Type B pancreatic cell (in vitro differentiated cells): ENCODE measurements around the gene PALD1. TPM values are rescaled to one million over a fixed set of nuclear protein-coding genes. Genes with fewer than 3 reads are reported as not detected.

Experiments
- DNase-seq: peaks from one replicate; pipeline ENCODE4 v3.0.0; 2021; ENCODE audit warnings: mixed read lengths; ENCODE audit not compliant: unreplicated experiment; ENCODE audit errors: extremely low spot score
- H3K27ac Mint-ChIP-seq: 2 replicates; pipeline ENCODE4 v1.8.0; 2021; ENCODE audit warnings: mild to moderate bottlenecking, mixed read lengths
- H3K27me3 Mint-ChIP-seq: 2 replicates; pipeline ENCODE4 v1.8.0; 2021; ENCODE audit warnings: mixed read lengths
- H3K36me3 Mint-ChIP-seq: 2 replicates; pipeline ENCODE4 v1.8.0; 2021; ENCODE audit warnings: mixed read lengths
- H3K4me1 Mint-ChIP-seq: one replicate; pipeline ENCODE4 v1.8.0; 2021; ENCODE audit warnings: mixed read lengths; ENCODE audit not compliant: unreplicated experiment
- H3K4me3 Mint-ChIP-seq: 2 replicates; pipeline ENCODE4 v1.8.0; 2021; ENCODE audit warnings: mild to moderate bottlenecking, mixed read lengths
- H3K9me3 Mint-ChIP-seq: 2 replicates; pipeline ENCODE4 v1.8.0; 2021; ENCODE audit warnings: mixed read lengths
- total RNA-seq: library from RNA; stranded (reverse); gene quantifications from 2 replicates; pipeline ENCODE4 v1.2.1, GENCODE V29; 2021; ENCODE audit warnings: low replicate concordance
- TF ChIP-seq, protein P1 (sequence below): fragments of 200-600 bp; sonication (generic); conservative IDR thresholded peaks from 2 replicates; pipeline ENCODE4 v1.5.0; 2021; ENCODE audit warnings: antibody characterized with exemption, mild to moderate bottlenecking

PALD1 gene
- total RNA-seq, 1 donor from 2014 or later: 9.6 TPM

DNA sequence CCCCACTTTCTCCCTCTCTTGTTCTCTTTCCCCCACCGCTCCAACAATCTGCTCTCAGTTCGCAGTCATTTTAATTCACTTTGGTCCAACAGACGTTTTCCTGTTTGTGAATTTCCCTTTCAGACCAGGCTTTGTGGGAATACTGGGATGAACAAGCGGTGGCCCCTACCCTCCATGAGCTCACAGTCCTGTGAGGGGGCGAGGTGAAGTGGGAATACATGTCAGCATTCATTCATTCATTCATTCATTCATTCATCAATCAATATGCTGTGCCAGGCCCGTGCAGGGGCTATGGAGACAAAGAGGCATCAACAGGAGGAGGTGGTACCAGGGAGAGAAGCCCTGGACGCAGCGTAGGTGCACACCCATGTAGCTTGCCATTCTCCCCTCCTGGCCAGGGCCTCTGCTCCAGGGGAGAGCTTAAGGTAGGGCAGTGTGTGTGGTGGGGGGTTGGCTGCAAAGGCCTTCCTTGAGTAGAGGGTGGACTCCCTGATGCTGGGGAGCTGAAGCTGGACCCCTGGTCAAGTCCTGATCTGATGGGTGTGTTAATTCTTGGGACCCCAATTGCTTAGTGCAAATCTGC is 107.9 kb downstream of the PALD1 start:
- Mint-ChIP-seq H3K4me3 (no peak overlapping the region), H3K9me3 (no peaks in the 10 kb centered on the region), H3K4me1 (peaks cover 16% of the 10 kb centered on the region), H3K27me3 (no peaks in the 10 kb centered on the region), H3K27ac (no peak overlapping the region), H3K36me3 (no peaks in the 10 kb centered on the region)
- TF ChIP-seq, protein P1, sequence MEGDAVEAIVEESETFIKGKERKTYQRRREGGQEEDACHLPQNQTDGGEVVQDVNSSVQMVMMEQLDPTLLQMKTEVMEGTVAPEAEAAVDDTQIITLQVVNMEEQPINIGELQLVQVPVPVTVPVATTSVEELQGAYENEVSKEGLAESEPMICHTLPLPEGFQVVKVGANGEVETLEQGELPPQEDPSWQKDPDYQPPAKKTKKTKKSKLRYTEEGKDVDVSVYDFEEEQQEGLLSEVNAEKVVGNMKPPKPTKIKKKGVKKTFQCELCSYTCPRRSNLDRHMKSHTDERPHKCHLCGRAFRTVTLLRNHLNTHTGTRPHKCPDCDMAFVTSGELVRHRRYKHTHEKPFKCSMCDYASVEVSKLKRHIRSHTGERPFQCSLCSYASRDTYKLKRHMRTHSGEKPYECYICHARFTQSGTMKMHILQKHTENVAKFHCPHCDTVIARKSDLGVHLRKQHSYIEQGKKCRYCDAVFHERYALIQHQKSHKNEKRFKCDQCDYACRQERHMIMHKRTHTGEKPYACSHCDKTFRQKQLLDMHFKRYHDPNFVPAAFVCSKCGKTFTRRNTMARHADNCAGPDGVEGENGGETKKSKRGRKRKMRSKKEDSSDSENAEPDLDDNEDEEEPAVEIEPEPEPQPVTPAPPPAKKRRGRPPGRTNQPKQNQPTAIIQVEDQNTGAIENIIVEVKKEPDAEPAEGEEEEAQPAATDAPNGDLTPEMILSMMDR: no peak
- no peak for DNase-seq

- Mint-ChIP-seq H3K27ac (no peak overlapping the region), H3K36me3 (no peaks in the 10 kb centered on the region), H3K4me3 (no peak overlapping the region), H3K4me1 (peaks cover 16% of the 10 kb centered on the region), H3K9me3 (no peaks in the 10 kb centered on the region), H3K27me3 (peaks cover 3% of the 10 kb centered on the region)
- TF ChIP-seq, protein P1: no peak
- DNase-seq: no peak
These were observed 108.6 kb downstream of the PALD1 start for GRCh38 chr10:70587045-70587658.

GRCh38 chr10:70588255-70588654 is 109.7 kb downstream of the PALD1 start:
- no peak overlapping the region for H3K4me3 Mint-ChIP-seq
- peaks cover 8% of the 10 kb centered on the region for H3K27me3 Mint-ChIP-seq
- H3K9me3 Mint-ChIP-seq: no peaks in the 10 kb centered on the region
- DNase-seq: no peak
- peaks cover 16% of the 10 kb centered on the region for H3K4me1 Mint-ChIP-seq
- TF ChIP-seq, protein P1: no peak
- H3K36me3 Mint-ChIP-seq: no peaks in the 10 kb centered on the region
- H3K27ac Mint-ChIP-seq: no peak overlapping the region

DNA sequence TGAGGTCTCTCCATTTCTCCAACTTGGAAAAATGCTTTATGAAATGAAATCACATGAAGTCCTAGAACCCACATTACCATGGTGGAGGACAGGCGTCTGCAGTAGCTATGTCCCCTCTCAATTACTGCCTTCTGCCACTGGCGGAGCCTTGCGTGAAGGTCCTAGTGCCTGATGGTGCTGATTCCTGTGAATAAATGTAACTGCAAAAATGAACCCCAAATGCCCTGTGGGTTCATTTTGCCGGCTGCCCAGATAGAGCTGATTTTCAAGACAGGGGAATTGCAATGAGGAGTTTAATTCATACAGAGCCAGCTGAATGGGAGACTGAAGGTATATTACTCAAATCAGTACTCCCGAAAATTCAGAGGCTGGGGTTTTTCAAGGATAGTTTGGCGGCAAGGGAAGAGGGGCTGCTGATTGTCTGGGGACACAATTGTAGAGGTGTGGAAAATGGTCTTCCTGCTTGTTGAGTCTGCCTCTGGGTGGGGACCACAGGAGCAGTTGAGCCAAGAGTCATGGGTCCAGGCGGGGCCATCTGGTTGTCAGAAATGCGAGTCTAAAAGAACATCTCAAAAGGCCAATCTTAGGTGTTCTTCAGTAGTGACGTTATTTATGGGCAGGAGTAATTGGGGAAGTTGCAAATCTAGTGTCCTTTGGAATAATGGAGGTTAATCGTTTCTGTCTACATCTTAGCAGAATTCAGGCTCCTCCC is 110.4 kb downstream of the PALD1 start:
- H3K27ac Mint-ChIP-seq: no peak overlapping the region
- peaks cover 8% of the 10 kb centered on the region for H3K27me3 Mint-ChIP-seq
- TF ChIP-seq, protein P1: no peak
- no peaks in the 10 kb centered on the region for H3K9me3 Mint-ChIP-seq
- H3K36me3 Mint-ChIP-seq: no peaks in the 10 kb centered on the region
- no peak overlapping the region for H3K4me3 Mint-ChIP-seq
- peaks cover 11% of the 10 kb centered on the region for H3K4me1 Mint-ChIP-seq
- peak; percentile 24 for DNase-seq

GRCh38 chr10:70589762-70590654 is 111.4 kb downstream of the PALD1 start:
- Mint-ChIP-seq H3K9me3 (no peaks in the 10 kb centered on the region), H3K27ac (no peak overlapping the region), H3K36me3 (no peaks in the 10 kb centered on the region), H3K4me3 (no peak overlapping the region), H3K27me3 (peaks cover 8% of the 10 kb centered on the region), H3K4me1 (peaks cover 6% of the 10 kb centered on the region)
- no peak for DNase-seq
- TF ChIP-seq, protein P1: no peak
